ENCODE measurements around the gene NADSYN1. TPM values are rescaled to one million over a fixed set of nuclear protein-coding genes. Genes with fewer than 3 reads are reported as not detected.

NADSYN1 gene
- total RNA-seq, 1 donor from 2014 or later: 101 TPM

- no peak overlapping the region for H3K4me3 Mint-ChIP-seq
- no peak for DNase-seq
- no peaks in the 10 kb centered on the region for H3K9me3 Mint-ChIP-seq
- H3K36me3 Mint-ChIP-seq (ENCODE audit: low read depth): no peaks in the 10 kb centered on the region
- H3K4me1 Mint-ChIP-seq: peaks cover 8% of the 10 kb centered on the region
- H3K27ac Mint-ChIP-seq: no peak overlapping the region
- no peaks in the 10 kb centered on the region for H3K27me3 Mint-ChIP-seq
- intact Hi-C loops (cut with micrococcal nuclease): no loop called here
Observed at GRCh38 chr11:71425860-71426259, 27.1 kb upstream of the NADSYN1 start.

- DNase-seq: no peak
- Mint-ChIP-seq H3K27ac (no peak overlapping the region), H3K36me3 (ENCODE audit: low read depth) (no peaks in the 10 kb centered on the region), H3K27me3 (no peaks in the 10 kb centered on the region), H3K4me1 (peaks cover 8% of the 10 kb centered on the region), H3K4me3 (no peak overlapping the region), H3K9me3 (no peaks in the 10 kb centered on the region)
- intact Hi-C loops (cut with micrococcal nuclease): no loop called here
Observed at GRCh38 chr11:71426413-71426812, 26.6 kb upstream of the NADSYN1 start.

- Mint-ChIP-seq H3K27me3 (no peaks in the 10 kb centered on the region), H3K36me3 (ENCODE audit: low read depth) (no peaks in the 10 kb centered on the region), H3K4me1 (peaks cover 8% of the 10 kb centered on the region), H3K4me3 (no peak overlapping the region), H3K9me3 (no peaks in the 10 kb centered on the region), H3K27ac (no peak overlapping the region)
- intact Hi-C loops (cut with micrococcal nuclease): no loop called here
- no peak for DNase-seq
Observed at GRCh38 chr11:71428861-71429435, 24.1 kb upstream of the NADSYN1 start.

- no peaks in the 10 kb centered on the region for H3K9me3 Mint-ChIP-seq
- H3K4me3 Mint-ChIP-seq: no peak overlapping the region
- intact Hi-C loops (cut with micrococcal nuclease): no loop called here
- no peak overlapping the region for H3K27ac Mint-ChIP-seq
- DNase-seq: no peak
- H3K36me3 Mint-ChIP-seq (ENCODE audit: low read depth): peaks cover 2% of the 10 kb centered on the region
- H3K4me1 Mint-ChIP-seq: peaks cover 8% of the 10 kb centered on the region
- H3K27me3 Mint-ChIP-seq: no peaks in the 10 kb centered on the region
Observed at GRCh38 chr11:71429701-71430100, 23.3 kb upstream of the NADSYN1 start.

GRCh38 chr11:71430166-71430565 is 22.8 kb upstream of the NADSYN1 start:
- Mint-ChIP-seq H3K9me3 (no peaks in the 10 kb centered on the region), H3K27me3 (no peaks in the 10 kb centered on the region), H3K36me3 (ENCODE audit: low read depth) (peaks cover 6% of the 10 kb centered on the region), H3K27ac (no peak overlapping the region), H3K4me1 (peaks cover 8% of the 10 kb centered on the region), H3K4me3 (no peak overlapping the region)
- intact Hi-C loops (cut with micrococcal nuclease): no loop called here
- no peak for DNase-seq

GRCh38 chr11:71431271-71431670 is 21.7 kb upstream of the NADSYN1 start:
- Mint-ChIP-seq H3K36me3 (ENCODE audit: low read depth) (peaks cover 12% of the 10 kb centered on the region), H3K4me3 (no peak overlapping the region), H3K9me3 (no peaks in the 10 kb centered on the region), H3K27me3 (no peaks in the 10 kb centered on the region), H3K4me1 (peaks cover 6% of the 10 kb centered on the region), H3K27ac (no peak overlapping the region)
- intact Hi-C loops (cut with micrococcal nuclease): no loop called here
- DNase-seq: no peak

GRCh38 chr11:71432761-71433647 is 20.0 kb upstream of the NADSYN1 start:
- no peak overlapping the region for H3K4me3 Mint-ChIP-seq

GRCh38 chr11:71433648-71434450 is 19.2 kb upstream of the NADSYN1 start:
- no peak overlapping the region for H3K27ac Mint-ChIP-seq
- H3K4me3 Mint-ChIP-seq: no peak overlapping the region
- intact Hi-C loops (cut with micrococcal nuclease): no loop called here
- H3K27me3 Mint-ChIP-seq: no peaks in the 10 kb centered on the region
- peaks cover 16% of the 10 kb centered on the region for H3K36me3 Mint-ChIP-seq (ENCODE audit: low read depth)
- no peak for DNase-seq
- H3K4me1 Mint-ChIP-seq: peaks cover 3% of the 10 kb centered on the region
- no peaks in the 10 kb centered on the region for H3K9me3 Mint-ChIP-seq

More at GRCh38 chr11:71432761-71433647, 20.0 kb upstream of the NADSYN1 start:
- Mint-ChIP-seq H3K4me1 (peaks cover 3% of the 10 kb centered on the region), H3K27me3 (no peaks in the 10 kb centered on the region), H3K27ac (no peak overlapping the region), H3K9me3 (no peaks in the 10 kb centered on the region), H3K36me3 (ENCODE audit: low read depth) (peaks cover 12% of the 10 kb centered on the region)
- no peak for DNase-seq
- intact Hi-C loops (cut with micrococcal nuclease): no loop called here

- intact Hi-C loops (cut with micrococcal nuclease): no loop called here
- Mint-ChIP-seq H3K36me3 (ENCODE audit: low read depth) (peaks cover 21% of the 10 kb centered on the region), H3K27me3 (no peaks in the 10 kb centered on the region), H3K9me3 (no peaks in the 10 kb centered on the region), H3K4me1 (no peaks in the 10 kb centered on the region), H3K4me3 (no peak overlapping the region), H3K27ac (no peak overlapping the region)
- no peak for DNase-seq
Observed at GRCh38 chr11:71434576-71435130, 18.4 kb upstream of the NADSYN1 start.

GRCh38 chr11:71435278-71435951 is 17.6 kb upstream of the NADSYN1 start:
- H3K4me3 Mint-ChIP-seq: no peak overlapping the region
- intact Hi-C loops (cut with micrococcal nuclease): no loop called here
- H3K4me1 Mint-ChIP-seq: no peaks in the 10 kb centered on the region
- no peak for DNase-seq
- peaks cover 29% of the 10 kb centered on the region for H3K36me3 Mint-ChIP-seq (ENCODE audit: low read depth)
- no peak overlapping the region for H3K27ac Mint-ChIP-seq
- H3K9me3 Mint-ChIP-seq: no peaks in the 10 kb centered on the region
- H3K27me3 Mint-ChIP-seq: no peaks in the 10 kb centered on the region

- H3K4me3 Mint-ChIP-seq: no peak overlapping the region
- H3K36me3 Mint-ChIP-seq (ENCODE audit: low read depth): peaks cover 36% of the 10 kb centered on the region
- H3K27ac Mint-ChIP-seq: no peak overlapping the region
- no peaks in the 10 kb centered on the region for H3K4me1 Mint-ChIP-seq
- no peaks in the 10 kb centered on the region for H3K9me3 Mint-ChIP-seq
- no peak for DNase-seq
- intact Hi-C loops (cut with micrococcal nuclease): no loop called here
- no peaks in the 10 kb centered on the region for H3K27me3 Mint-ChIP-seq
Observed at GRCh38 chr11:71436861-71437260, 16.1 kb upstream of the NADSYN1 start.

GRCh38 chr11:71437399-71437798 is 15.6 kb upstream of the NADSYN1 start:
- Mint-ChIP-seq H3K27me3 (no peaks in the 10 kb centered on the region), H3K4me3 (no peak overlapping the region), H3K27ac (no peak overlapping the region), H3K4me1 (no peaks in the 10 kb centered on the region), H3K36me3 (ENCODE audit: low read depth) (peaks cover 38% of the 10 kb centered on the region), H3K9me3 (no peaks in the 10 kb centered on the region)
- DNase-seq: no peak
- intact Hi-C loops (cut with micrococcal nuclease): no loop called here

GRCh38 chr11:71437879-71438278 is 15.1 kb upstream of the NADSYN1 start:
- no peaks in the 10 kb centered on the region for H3K4me1 Mint-ChIP-seq
- no peaks in the 10 kb centered on the region for H3K9me3 Mint-ChIP-seq
- no peaks in the 10 kb centered on the region for H3K27me3 Mint-ChIP-seq
- H3K36me3 Mint-ChIP-seq (ENCODE audit: low read depth): peaks cover 42% of the 10 kb centered on the region
- DNase-seq: no peak
- H3K4me3 Mint-ChIP-seq: no peak overlapping the region
- no peak overlapping the region for H3K27ac Mint-ChIP-seq
- intact Hi-C loops (cut with micrococcal nuclease): no loop called here

Measured in activated CD4-positive, alpha-beta T cell treated with anti-CD3 and anti-CD28 coated beads, Interleukin-2, amount 10 ng/mL, durations not matched to agents 24 days and 14 days (primary cell).